Measurements from ENCODE around the gene TSPAN18. TPM values are rescaled to one million over a fixed set of nuclear protein-coding genes. Genes with fewer than 3 reads are reported as not detected.

TSPAN18 gene
- total RNA-seq, 1 donor from 2014 or later = 52.8 TPM

- H3K27ac Mint-ChIP-seq = no peak overlapping the region
- no peak for DNase-seq (ENCODE audit: extremely low spot score, unreplicated experiment)
- H3K4me3 Mint-ChIP-seq = no peak overlapping the region
- no peak for TF ChIP-seq CTCF (conservative IDR thresholded peaks at IDR 0.05)
- peaks cover 32% of the 10 kb centered on the region for H3K4me1 Mint-ChIP-seq (ENCODE audit: unreplicated experiment)
- peaks cover 11% of the 10 kb centered on the region for H3K9me3 Mint-ChIP-seq
- H3K27me3 Mint-ChIP-seq = no peaks in the 10 kb centered on the region
- peaks cover 17% of the 10 kb centered on the region for H3K36me3 Mint-ChIP-seq
Measured at GRCh38 chr11:44771841-44772240, 45.1 kb downstream of the TSPAN18 start.

GRCh38 chr11:44773351-44773965 is 46.7 kb downstream of the TSPAN18 start:
- H3K9me3 Mint-ChIP-seq = peaks cover 2% of the 10 kb centered on the region
- peaks cover 8% of the 10 kb centered on the region for H3K36me3 Mint-ChIP-seq

GRCh38 chr11:44774108-44774507 is 47.3 kb downstream of the TSPAN18 start:
- no peak for DNase-seq (ENCODE audit: extremely low spot score, unreplicated experiment)
- TF ChIP-seq CTCF (conservative IDR thresholded peaks at IDR 0.05) = no peak
- no peaks in the 10 kb centered on the region for H3K9me3 Mint-ChIP-seq
- no peak overlapping the region for H3K4me3 Mint-ChIP-seq
- peaks cover 41% of the 10 kb centered on the region for H3K4me1 Mint-ChIP-seq (ENCODE audit: unreplicated experiment)
- peaks cover 6% of the 10 kb centered on the region for H3K36me3 Mint-ChIP-seq
- H3K27me3 Mint-ChIP-seq = no peaks in the 10 kb centered on the region
- no peak overlapping the region for H3K27ac Mint-ChIP-seq

More at GRCh38 chr11:44773351-44773965, 46.7 kb downstream of the TSPAN18 start:
- DNase-seq (ENCODE audit: extremely low spot score, unreplicated experiment) = no peak
- Mint-ChIP-seq H3K4me1 (ENCODE audit: unreplicated experiment) (peaks cover 39% of the 10 kb centered on the region), H3K4me3 (no peak overlapping the region), H3K27me3 (no peaks in the 10 kb centered on the region), H3K27ac (no peak overlapping the region)
- no peak for TF ChIP-seq CTCF (conservative IDR thresholded peaks at IDR 0.05)

DNA sequence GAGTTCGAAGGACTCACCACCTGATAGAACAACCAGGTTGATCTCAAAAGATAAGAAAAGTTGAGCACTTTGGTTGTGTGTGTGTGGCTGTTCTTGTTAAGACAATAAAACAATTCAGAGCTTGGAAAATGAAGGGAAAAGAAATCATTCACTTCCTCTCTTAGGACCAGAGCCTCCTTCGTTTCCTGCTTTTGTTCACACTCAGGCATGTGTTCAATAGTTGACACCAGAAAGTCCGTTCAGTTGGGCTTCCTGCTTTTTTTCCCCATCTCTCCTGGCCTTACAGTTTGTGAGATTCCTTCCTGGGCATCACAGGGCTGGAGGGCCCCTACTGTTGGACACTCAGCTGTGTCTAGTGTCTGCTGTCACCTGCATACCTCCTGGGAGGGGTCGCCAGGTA is 48.0 kb downstream of the TSPAN18 start:
- H3K27me3 Mint-ChIP-seq = no peaks in the 10 kb centered on the region
- no peaks in the 10 kb centered on the region for H3K9me3 Mint-ChIP-seq
- H3K36me3 Mint-ChIP-seq = peaks cover 9% of the 10 kb centered on the region
- H3K4me1 Mint-ChIP-seq (ENCODE audit: unreplicated experiment) = peaks cover 47% of the 10 kb centered on the region
- TF ChIP-seq CTCF (conservative IDR thresholded peaks at IDR 0.05) = no peak
- no peak for DNase-seq (ENCODE audit: extremely low spot score, unreplicated experiment)
- no peak overlapping the region for H3K4me3 Mint-ChIP-seq
- H3K27ac Mint-ChIP-seq = peak overlapping the region; percentile 34

- peaks cover 47% of the 10 kb centered on the region for H3K4me1 Mint-ChIP-seq (ENCODE audit: unreplicated experiment)
- H3K4me3 Mint-ChIP-seq = no peak overlapping the region
- H3K27me3 Mint-ChIP-seq = no peaks in the 10 kb centered on the region
- peak; percentile 79 for TF ChIP-seq CTCF (conservative IDR thresholded peaks at IDR 0.05)
- H3K36me3 Mint-ChIP-seq = peaks cover 12% of the 10 kb centered on the region
- no peak for DNase-seq (ENCODE audit: extremely low spot score, unreplicated experiment)
- no peaks in the 10 kb centered on the region for H3K9me3 Mint-ChIP-seq
- H3K27ac Mint-ChIP-seq = no peak overlapping the region
Measured at GRCh38 chr11:44775366-44775984, 48.7 kb downstream of the TSPAN18 start.

Data from type B pancreatic cell (in vitro differentiated cells).